AG08396 (cell line): ENCODE data around the gene ZBTB32.
"Not testable (repeated sequence)": the region's sequence is repeated elsewhere in the genome, so short reads cannot be mapped to it uniquely, and the experiment has no call there.

Experiments used
- DNase-seq: peaks from one replicate; pipeline ENCODE4 v3.0.0; 2012; ENCODE audit warnings: low spot score, mixed read lengths

Gene ZBTB32

DNA sequence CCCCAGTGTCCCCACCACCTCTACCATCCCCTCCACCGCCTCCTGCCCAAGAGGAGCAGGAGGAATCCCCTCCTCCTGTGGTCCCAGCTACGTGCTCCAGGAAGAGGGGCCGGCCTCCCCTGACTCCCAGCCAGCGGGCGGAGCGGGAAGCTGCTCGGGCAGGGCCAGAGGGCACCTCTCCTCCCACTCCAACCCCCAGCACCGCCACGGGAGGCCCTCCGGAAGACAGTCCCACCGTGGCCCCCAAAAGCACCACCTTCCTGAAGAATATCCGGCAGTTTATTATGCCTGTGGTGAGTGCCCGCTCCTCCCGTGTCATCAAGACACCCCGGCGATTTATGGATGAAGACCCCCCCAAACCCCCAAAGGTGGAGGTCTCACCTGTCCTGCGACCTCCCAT lies 16.3 kb downstream of the ZBTB32 start:
- DNase-seq = no peak

DNA sequence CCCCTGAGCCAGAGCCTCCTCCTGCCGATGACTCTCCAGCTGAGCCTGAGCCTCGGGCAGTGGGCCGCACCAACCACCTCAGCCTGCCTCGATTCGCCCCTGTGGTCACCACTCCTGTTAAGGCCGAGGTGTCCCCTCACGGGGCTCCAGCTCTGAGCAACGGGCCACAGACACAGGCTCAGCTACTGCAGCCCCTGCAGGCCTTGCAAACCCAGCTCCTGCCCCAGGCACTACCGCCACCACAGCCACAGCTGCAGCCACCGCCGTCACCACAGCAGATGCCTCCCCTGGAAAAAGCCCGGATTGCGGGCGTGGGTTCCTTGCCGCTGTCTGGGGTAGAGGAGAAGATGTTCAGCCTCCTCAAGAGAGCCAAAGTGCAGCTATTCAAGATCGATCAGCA lies 17.0 kb downstream of the ZBTB32 start:
- DNase-seq = no peak

DNA sequence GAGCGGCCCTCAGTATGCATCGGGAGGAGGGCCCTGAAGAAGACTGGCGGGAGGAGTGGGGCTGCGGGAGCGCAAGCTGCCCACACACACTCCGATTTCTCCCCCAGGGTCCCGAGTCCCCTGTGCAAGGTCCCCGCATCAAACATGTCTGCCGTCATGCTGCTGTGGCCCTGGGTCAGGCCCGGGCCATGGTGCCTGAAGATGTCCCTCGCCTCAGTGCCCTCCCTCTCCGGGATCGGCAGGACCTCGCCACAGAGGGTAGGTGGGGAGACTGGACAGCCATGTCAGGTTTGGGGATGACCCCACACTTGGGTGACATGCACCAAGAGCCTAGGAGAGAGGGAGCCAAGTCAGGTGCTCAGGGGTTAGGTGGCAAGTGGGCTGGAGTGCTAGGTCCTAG lies 18.1 kb downstream of the ZBTB32 start:
- DNase-seq = no peak

DNA sequence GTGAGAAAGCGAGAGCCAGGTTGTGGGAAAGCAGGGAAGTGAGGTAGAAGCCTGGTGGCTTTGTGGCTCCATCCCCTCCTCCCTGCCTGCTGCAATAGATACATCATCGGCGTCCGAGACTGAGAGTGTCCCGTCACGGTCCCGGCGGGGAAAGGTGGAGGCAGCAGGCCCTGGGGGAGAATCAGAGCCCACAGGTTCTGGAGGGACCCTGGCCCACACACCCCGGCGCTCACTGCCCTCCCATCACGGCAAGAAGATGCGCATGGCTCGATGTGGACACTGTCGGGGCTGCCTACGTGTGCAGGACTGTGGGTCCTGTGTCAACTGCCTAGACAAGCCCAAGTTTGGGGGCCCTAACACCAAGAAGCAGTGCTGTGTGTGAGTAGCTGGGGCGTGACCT lies 18.5 kb downstream of the ZBTB32 start:
- no peak for DNase-seq

DNA sequence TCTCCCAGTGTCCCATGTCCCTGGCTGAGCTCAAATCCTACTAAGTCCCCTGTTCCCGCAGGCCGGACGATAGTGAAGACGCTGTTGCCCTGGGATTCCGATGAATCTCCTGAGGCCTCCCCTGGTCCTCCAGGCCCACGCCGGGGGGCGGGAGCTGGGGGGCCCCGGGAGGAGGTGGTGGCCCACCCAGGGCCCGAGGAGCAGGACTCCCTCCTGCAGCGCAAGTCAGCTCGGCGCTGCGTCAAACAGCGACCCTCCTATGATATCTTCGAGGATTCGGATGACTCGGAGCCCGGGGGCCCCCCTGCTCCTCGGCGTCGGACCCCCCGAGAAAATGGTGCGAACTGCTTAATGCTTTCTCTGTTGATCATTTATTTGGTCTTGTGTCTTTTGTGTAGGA lies 19.3 kb downstream of the ZBTB32 start:
- DNase-seq = no peak

DNA sequence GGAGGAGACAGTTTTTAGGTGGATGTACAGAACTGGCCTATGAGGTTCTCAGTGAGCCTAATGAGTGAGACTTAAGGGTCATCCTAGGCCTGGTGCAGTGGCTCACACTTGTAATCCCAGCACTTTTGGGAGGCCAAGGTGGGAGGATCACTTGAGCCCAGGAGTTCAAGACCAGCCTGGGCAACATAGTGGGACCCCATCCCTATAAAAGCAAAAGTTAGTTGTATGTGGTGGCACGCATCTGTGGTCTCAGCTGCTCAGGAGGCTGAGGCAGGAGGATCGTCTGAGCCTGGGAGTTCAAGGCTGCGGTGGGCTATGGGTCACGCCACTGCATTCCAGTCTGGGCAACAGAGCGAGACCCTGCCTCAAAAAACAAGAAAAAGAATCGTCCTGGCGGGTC lies 19.8 kb downstream of the ZBTB32 start:
- DNase-seq = not testable (repeated sequence)

DNA sequence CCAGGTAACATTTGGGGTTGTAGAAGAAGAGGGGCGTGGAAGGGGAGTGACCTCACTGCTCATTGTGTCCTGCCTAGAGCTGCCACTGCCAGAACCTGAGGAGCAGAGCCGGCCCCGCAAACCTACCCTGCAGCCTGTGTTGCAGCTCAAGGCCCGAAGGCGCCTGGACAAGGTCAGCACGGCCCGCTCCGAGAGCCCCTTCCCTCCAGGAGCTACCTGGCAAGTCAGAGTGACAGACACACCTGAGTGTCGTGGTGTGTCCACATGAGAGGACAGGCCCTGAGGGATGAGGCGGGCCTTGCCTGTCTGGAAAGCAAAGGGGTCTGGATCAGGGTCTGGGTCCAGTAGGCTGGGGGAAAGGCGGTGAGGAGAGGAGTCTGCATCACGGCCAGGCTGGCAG lies 20.2 kb downstream of the ZBTB32 start:
- no peak for DNase-seq

DNA sequence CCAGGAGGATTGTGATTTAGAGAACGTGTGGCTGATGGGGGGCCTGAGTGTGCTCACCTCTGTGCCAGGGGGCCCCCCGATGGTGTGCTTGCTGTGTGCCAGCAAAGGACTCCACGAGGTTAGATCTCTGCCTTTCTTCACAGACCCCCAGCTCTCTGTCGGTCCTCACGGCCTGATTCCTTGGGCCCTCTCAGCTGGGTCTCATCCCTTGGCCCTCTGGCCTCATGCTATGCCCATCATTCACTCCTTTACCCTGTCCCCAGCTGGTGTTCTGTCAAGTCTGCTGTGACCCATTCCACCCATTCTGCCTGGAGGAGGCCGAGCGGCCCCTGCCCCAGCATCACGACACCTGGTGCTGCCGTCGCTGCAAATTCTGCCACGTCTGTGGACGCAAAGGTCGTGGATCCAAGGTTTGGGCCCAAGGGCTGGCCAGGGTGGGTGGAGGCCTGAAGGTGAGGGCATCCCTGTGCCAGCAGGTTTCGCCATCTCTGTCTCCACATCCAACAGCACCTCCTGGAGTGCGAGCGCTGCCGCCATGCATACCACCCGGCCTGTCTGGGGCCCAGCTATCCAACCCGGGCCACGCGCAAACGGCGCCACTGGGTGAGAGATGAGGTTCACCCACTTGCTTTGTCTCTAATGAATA lies 21.0 kb downstream of the ZBTB32 start:
- no peak for DNase-seq

DNA sequence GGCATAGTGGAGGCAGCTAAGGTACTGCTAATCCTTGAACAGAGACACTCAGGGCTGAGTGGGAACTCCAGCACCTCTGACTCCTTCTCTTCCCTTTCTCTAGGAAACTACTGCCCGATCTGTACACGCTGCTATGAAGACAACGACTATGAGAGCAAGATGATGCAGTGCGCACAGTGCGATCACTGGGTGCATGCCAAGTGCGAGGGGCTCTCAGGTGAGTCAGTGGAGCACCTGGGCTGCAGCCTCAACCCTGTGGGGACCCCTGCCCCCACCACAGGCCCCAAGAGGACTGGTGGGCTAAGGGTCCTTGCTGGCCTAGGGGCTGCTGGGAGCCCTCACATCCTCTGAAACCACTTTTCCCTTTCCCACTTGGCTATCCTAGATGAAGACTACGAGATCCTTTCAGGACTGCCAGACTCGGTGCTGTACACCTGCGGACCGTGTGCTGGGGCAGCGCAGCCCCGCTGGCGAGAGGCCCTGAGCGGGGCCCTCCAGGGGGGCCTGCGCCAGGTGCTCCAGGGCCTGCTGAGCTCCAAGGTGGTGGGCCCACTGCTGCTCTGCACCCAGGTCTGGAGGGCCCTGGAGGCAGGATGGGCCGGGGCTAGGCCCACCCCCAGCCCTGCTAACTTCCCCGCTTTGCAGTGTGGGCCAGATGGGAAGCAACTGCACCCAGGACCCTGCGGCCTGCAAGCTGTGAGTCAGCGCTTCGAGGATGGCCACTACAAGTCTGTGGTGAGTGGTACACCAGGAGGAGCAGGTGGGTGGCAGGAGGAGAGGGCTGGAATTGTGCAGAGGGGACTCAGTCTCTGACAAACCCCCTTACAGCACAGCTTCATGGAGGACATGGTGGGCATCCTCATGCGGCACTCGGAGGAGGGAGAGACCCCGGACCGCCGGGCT lies 22.9 kb downstream of the ZBTB32 start:
- no peak for DNase-seq

DNA sequence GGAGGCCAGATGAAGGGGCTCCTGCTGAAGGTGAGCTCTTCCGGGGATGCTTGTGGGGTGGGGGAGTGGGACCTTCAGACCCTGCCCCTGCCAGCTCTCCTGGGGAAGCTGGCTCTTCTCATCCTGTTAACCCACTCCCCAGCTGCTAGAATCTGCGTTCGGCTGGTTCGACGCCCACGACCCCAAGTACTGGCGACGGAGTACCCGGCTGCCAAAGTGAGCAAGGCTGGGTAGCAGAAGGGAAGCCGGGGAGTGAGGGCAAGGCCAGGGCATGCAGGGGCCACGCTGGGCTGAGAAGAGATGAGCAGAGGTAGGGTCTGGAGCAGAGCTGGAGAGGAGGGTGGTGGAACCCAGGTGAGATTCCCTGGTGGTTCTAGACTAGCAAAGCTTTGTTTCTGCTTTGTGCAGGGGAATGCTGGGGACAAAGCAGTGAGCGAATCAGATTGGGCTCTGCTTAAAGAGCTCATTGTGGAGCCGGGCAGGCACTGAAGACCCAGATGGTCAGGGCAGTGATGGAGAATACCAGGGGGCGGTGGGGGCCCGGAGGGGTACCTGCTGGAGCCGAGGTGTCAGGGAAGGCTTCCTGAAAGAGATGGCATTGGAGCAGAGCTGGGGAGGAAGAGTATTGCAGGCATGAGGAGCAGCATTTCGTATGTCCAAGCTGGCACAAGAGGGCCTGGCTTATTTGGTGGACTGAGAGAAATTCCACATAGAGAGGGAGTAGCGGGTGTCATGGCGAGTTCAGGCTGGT lies 23.8 kb downstream of the ZBTB32 start:
- DNase-seq = no peak

DNA sequence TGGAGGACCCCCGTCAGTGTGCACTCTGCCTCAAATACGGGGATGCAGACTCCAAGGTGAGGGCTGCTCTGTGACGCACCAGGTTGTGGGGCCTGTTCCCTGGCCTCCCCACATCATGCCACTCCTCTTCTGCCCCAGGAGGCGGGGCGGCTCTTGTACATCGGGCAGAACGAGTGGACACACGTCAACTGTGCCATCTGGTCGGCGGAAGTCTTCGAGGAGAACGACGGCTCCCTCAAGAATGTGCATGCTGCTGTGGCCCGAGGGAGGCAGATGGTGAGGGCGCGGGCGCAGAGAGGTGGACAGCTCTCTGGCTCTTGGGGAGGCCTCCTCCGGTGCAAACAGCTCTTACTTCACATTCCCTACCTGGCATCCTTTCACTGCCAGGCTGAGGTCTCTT lies 24.7 kb downstream of the ZBTB32 start:
- no peak for DNase-seq

DNA sequence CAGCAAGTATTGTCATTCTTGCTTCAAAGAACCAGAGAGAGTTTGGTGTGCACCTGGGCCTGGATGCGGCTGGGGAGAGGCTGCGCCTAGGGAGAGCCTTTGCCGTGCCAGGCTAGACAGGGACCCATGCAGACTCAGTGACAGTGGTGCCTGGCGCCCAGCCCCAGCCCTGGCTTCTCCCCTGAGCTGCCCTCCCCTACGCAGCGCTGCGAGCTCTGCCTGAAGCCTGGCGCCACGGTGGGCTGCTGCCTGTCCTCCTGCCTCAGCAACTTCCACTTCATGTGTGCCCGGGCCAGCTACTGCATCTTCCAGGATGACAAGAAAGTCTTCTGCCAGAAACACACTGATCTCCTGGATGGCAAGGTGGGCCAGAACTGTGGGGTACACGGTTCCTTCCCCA lies 25.4 kb downstream of the ZBTB32 start:
- no peak for DNase-seq

DNA sequence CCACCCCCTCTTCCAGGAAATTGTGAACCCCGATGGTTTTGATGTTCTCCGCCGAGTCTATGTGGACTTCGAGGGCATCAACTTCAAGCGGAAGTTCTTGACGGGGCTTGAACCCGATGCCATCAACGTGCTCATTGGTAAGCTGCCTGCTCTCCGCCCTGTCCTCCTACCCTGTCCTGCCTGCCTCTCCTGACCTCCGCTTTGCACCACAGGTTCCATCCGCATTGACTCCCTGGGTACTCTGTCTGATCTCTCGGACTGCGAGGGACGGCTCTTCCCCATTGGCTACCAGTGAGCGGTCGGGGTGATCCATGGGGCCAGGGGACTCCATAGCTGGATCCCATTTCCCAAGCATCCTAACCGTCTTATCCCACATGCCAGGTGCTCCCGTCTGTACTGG lies 26.0 kb downstream of the ZBTB32 start:
- no peak for DNase-seq

DNA sequence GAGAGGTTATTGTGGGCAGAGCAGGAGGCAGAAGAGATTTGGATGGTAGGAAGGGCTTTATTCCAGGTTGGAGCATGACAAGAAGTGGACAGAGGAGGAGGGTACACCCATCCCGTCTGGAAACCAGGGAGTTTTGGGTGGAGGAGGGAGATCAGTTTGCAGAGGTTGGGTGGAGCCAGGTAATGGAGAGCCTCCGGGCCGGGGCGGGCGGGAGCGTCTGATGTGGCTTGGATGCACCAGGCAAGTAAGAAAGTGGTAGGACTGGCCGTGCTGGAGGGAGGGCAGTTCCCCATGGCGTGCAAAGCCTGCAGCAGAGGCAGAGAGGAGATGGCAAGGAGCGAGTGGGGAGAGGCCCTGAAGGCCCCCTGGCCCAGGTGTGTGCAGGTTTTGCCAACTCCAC lies 27.0 kb downstream of the ZBTB32 start:
- DNase-seq = no peak

DNA sequence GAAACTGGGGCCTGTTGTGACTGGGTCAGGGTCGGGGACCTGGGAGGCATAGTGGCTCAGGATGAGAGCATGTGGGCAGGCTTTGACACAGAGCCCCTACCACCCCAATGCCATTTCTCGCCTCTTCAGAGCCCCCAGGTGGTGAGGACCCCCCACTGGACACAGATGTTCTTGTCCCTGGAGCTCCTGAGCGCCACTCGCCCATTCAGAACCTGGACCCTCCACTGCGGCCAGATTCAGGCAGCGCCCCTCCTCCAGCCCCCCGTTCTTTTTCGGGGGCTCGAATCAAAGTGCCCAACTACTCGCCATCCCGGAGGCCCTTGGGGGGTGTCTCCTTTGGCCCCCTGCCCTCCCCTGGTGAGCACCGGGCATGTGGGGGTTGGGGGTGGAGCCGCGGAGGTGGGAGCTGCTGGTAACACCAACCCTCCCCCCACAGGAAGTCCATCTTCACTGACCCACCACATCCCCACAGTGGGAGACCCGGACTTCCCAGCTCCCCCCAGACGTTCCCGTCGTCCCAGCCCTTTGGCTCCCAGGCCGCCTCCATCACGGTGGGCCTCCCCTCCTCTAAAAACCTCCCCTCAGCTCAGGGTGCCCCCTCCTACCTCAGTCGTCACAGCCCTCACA lies 27.5 kb downstream of the ZBTB32 start:
- no peak for DNase-seq

DNA sequence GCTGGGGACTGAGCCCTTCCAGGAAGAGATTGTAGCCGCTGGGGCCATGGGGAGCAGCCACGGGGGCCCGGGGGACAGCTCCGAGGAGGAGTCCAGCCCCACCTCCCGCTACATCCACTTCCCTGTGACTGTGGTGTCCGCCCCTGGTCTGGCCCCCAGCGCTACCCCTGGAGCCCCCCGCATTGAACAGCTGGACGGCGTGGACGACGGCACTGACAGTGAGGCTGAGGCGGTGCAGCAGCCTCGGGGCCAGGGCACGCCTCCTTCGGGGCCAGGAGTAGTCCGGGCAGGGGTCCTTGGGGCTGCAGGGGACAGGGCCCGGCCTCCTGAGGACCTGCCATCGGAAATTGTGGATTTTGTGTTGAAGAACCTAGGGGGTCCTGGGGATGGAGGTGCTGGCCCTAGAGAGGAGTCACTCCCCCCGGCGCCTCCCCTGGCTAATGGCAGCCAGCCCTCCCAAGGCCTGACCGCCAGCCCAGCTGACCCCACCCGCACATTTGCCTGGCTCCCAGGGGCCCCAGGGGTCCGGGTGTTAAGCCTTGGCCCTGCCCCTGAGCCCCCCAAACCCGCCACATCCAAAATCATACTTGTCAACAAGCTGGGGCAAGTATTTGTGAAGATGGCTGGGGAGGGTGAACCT lies 28.3 kb downstream of the ZBTB32 start:
- no peak for DNase-seq

DNA sequence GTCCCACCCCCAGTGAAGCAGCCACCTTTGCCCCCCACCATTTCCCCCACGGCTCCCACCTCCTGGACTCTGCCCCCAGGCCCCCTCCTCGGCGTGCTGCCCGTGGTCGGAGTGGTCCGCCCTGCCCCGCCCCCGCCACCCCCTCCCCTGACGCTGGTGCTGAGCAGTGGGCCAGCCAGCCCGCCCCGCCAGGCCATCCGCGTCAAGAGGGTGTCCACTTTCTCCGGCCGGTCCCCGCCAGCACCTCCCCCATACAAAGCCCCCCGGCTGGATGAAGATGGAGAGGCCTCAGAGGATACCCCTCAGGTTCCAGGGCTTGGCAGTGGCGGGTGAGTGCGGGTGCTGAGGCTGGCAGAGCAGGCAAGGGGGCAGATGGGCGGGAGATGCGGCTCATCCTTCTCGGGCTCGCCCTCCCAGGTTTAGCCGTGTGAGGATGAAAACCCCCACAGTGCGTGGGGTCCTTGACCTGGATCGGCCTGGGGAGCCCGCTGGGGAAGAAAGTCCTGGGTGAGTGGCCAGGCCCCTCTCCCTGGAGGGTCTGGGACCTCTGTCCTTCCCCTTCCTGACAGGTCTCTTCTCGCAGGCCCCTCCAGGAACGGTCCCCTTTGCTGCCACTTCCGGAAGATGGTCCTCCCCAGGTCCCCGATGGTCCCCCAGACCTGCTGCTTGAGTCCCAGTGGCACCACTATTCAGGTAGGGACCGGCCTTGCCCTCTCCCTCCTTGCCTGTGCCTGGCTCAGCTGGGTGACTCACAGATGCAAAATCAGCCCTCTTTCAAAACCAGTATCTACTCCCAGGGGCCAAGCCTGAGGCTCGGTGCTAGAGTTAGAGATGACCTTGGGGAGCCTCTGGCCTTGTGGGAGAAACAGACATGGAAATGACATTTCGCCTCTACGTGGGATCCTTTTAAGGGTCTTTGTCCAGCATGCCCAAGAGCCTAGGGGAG lies 29.1 kb downstream of the ZBTB32 start:
- no peak for DNase-seq

DNA sequence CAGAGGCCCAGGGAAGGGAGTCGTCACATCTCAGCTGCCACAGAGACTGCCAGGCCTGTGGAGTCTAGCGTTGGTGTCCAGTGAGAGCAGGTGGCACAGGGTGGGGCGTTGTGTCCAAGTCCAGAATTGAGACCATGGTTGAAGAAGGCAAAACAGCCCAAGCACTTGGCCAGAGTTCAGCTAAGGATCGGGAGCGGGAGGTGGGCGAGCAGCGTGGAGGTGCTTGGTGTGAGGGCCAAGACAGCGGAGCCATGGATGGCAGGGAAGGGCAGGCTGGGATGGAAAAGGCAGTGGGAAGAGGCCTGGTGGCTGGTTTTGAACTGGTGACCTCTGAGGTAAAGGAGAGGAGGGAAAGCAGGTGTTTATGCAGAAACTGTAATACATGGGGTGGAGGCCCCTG lies 29.9 kb downstream of the ZBTB32 start:
- no peak for DNase-seq

DNA sequence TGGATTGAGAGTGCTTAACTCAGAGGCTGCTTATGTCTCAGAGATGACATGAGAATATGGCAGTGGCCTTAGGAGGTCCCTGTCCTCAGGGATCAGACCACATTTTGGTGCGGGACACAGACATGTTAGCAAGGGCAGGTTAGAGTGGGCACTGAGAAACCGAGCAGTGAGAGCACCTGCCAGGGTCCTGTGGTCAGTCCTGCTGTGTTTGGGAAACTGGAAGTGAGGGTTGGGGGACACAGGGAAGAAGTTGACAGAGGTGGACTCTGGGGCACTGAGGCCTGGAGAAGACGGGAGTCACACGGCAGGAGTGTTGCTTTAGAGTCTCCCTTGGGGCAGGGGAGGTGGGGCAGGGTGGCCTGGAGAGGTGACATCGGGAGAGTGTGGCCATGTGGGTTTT lies 30.5 kb downstream of the ZBTB32 start:
- DNase-seq = no peak

DNA sequence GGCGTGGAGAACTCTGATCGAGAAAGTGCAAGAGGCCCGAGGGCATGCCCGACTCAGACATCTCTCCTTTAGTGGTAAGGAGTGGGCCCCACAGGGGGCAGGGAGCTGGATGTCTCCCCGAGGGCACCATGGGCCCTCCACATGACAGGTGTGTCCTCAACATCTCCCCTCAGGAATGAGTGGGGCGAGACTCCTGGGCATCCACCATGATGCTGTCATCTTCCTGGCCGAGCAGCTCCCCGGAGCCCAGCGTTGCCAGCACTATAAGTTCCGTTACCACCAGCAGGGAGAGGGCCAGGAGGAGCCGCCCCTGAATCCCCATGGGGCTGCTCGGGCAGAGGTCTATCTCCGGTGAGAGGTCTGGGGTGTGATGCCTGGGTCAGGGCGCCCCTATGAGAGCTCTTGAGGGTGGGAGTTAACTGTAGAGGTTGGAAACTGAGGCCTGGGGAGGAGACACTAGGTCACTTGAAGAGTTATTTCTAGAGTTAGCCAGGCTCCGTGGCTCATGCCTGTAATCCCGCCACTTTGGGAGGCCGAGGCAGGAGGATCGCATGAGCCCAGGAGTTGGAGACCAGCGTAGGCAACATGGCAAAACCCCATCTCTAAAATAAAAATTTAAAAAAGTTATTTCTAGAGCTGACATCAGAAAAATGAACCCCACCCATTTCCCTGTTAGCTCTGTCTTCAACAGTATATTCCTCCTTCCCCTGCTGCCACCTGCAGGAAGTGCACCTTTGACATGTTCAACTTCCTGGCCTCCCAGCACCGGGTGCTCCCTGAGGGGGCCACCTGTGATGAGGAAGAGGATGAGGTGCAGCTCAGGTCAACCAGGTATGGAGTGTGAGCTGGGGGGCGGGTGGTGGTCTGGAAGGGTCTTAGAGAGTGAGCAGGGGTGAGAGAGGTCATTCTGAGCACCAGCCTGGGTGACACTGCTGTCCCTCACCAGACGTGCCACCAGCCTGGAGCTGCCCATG lies 32.8 kb downstream of the ZBTB32 start:
- DNase-seq = no peak
